ENCODE measurements around the gene ABTB2. TPM values are rescaled to one million over a fixed set of nuclear protein-coding genes. Genes with fewer than 3 reads are reported as not detected.

Gene ABTB2
- total and polyA plus RNA-seq, 9 of the 15 experiments (the other 6 are each of a cell fraction or from before 2014, with no cell fraction given), result 0.03 to 0.18 (median 0.12) TPM; not detected in 2

DNA sequence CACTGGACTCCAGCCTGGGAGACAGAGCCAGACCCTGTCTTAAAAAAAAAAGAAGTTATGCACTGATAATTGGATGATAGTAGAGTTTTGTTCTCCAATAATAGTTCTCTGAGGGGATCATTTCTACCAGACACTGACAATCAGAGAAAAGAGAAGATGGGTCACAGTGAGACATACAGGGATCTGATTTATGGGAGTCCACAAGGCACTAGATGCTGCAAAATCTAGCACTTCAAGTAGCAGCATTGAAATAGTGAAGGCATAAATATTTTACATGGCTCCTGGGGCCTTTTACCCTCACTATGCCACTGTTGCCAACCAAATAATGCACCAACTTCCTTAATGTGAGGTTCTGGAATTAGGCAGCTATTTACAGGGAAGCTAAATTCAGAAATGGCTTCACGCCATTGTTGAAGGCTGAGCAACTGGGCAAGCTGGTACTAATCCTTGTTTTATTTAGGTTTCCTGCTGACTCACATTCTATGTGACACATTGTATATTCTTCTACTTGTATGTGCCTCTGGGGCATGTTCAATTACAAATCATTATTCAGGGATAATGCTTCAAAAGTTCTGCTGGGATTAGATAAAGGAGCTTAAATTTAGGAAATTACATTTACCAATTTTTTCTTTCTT, 38.2 kb upstream of the ABTB2 start:
- TF ChIP-seq NCOA4 (IDR thresholded peaks at IDR 0.05; ENCODE audit: partially characterized antibody) (no peak), ZBTB17 (CRISPR knock-in tag; IDR thresholded peaks at IDR 0.05) (no peak), GTF2A2 (tag; IDR thresholded peaks at IDR 0.05) (no peak), GTF2E2 (tag; IDR thresholded peaks at IDR 0.05) (no peak), PYGO2 (tag; IDR thresholded peaks at IDR 0.05) (no peak)
- ATAC-seq (no peak), FAIRE-seq (no peak), DNase-seq (ENCODE audit: extremely low read depth in 1 of 4, low spot score in 3 of 4) (no peak)
- intact Hi-C loops (cut with micrococcal nuclease), result no loop called here
- 0 out of 2 replicates have a peak overlapping the region, but pooled peaks have one; percentile 16 for H2AFZ ChIP-seq (ENCODE audit: low read depth, low read length)
- BruUV-seq (replicated peaks), result no TSS peak
- no peaks in the 10 kb centered on the region for H4K20me1 ChIP-seq (replicated peaks; ENCODE audit: control insufficient read depth, insufficient read depth, low read length)
- H3K4me1 ChIP-seq (replicated peaks in 1 of 2; ENCODE audit: control insufficient read depth in 2 of 2, insufficient read depth in 2 of 2, low read length in 2 of 2), result no peaks in the 10 kb centered on the region
- CTCF ChIA-PET (ENCODE audit: low intra/inter-chr PET ratio), result no interaction called here
- 79% methylated on average over 1 of the region's 1 CpG for WGBS (ENCODE audit: insufficient coverage, low coverage, missing lambda C conversion rate)
- no peaks in the 10 kb centered on the region for H3K9me1 ChIP-seq (ENCODE audit: control insufficient read depth, insufficient read depth, low read length)
- H3K79me2 ChIP-seq (ENCODE audit: control insufficient read depth, insufficient read depth, low read length), result no peaks in the 10 kb centered on the region
- H3K4me2 ChIP-seq (ENCODE audit: insufficient read depth, low read length), result no peak overlapping the region
- in situ Hi-C loops (cut with MboI), result no loop called here
- no peaks in the 10 kb centered on the region for H3K27me3 ChIP-seq (ENCODE audit: control insufficient read depth in 2 of 2, insufficient read depth in 2 of 2, low read length in 2 of 2)
- no peak overlapping the region for H3K4me3 ChIP-seq
- POLR2A ChIA-PET, result interaction anchor here (0.5 to 0.6 kb wide), 2 partner anchors 84 to 351 kb away, joined by 3 read pairs; no protein-coding TSS in a partner anchor
- H3K9me3 ChIP-seq (replicated peaks; ENCODE audit: control insufficient read depth, insufficient read depth, low read depth, low read length), result no peaks in the 10 kb centered on the region
- no peak overlapping the region for H3K27ac ChIP-seq (ENCODE audit: extremely low read depth, low read depth, low read length)
- no peaks in the 10 kb centered on the region for H3K36me3 ChIP-seq (ENCODE audit: control insufficient read depth, insufficient read depth, low read length)
- no peak overlapping the region for H3K9ac ChIP-seq (ENCODE audit: insufficient read depth in 1 of 2, low read depth in 2 of 2, low read length in 2 of 2)

DNA sequence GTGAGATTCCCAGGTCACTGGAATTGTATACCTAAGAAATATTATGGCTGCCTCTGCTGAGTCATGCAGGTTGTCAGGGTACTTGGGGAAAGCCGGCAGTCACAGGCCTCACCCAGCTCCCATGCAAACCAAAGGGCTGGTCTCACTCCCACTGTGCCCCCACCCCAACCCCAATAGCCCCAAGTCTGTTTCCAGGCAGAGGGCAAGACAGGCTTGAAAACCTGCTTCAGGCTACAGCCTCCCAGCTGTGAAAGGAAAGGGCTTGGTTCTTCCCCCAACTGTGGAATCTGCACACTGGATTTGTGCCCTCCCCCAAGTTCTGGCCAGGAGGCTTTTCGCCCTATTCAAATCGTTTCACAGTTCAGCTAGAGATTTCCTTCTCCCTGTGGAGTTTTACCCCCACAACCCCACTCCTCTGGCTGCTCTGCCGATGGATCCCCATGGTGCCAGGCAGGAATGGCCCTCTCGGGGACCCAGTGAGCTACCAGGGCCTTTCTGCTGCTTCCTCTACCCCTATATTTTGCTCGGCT, 37.0 kb upstream of the ABTB2 start:
- ATAC-seq (no peak), DNase-seq (ENCODE audit: extremely low read depth in 1 of 4, low spot score in 3 of 4) (no peak), FAIRE-seq (no peak)
- H4K20me1 ChIP-seq (replicated peaks; ENCODE audit: control insufficient read depth, insufficient read depth, low read length), result no peaks in the 10 kb centered on the region
- in situ Hi-C loops (cut with MboI), result no loop called here
- CTCF ChIA-PET (ENCODE audit: low intra/inter-chr PET ratio), result no interaction called here
- H3K4me2 ChIP-seq (ENCODE audit: insufficient read depth, low read length), result no peak overlapping the region
- intact Hi-C loops (cut with micrococcal nuclease), result no loop called here
- no peaks in the 10 kb centered on the region for H3K9me3 ChIP-seq (replicated peaks; ENCODE audit: control insufficient read depth, insufficient read depth, low read depth, low read length)
- H3K9ac ChIP-seq (ENCODE audit: insufficient read depth in 1 of 2, low read depth in 2 of 2, low read length in 2 of 2), result no peak overlapping the region
- WGBS (ENCODE audit: insufficient coverage, low coverage, missing lambda C conversion rate), result 55% methylated on average over 5 of the region's 6 CpGs
- no TSS peak for BruUV-seq (replicated peaks)
- no peak overlapping the region for H3K27ac ChIP-seq (ENCODE audit: extremely low read depth, low read depth, low read length)
- 0 out of 2 replicates have a peak, but pooled peaks have one; percentile 24 for TF ChIP-seq NFE2L1 (tag; IDR thresholded peaks at IDR 0.05; ENCODE audit: borderline replicate concordance, low read depth)
- TF ChIP-seq CBX3 (IDR thresholded peaks at IDR 0.05; ENCODE audit: borderline replicate concordance in 1 of 2, low read length in 2 of 2), result no peak
- TF ChIP-seq PPARD (CRISPR knock-in tag; IDR thresholded peaks at IDR 0.05), result no peak
- TF ChIP-seq NFE2 (IDR thresholded peaks at IDR 0.05; ENCODE audit: low read depth), result 0 out of 2 replicates have a peak, but pooled peaks have one; percentile 23
- TF ChIP-seq PRMT5 (CRISPR knock-in tag; IDR thresholded peaks at IDR 0.05), result no peak
- TF ChIP-seq, protein P1, sequence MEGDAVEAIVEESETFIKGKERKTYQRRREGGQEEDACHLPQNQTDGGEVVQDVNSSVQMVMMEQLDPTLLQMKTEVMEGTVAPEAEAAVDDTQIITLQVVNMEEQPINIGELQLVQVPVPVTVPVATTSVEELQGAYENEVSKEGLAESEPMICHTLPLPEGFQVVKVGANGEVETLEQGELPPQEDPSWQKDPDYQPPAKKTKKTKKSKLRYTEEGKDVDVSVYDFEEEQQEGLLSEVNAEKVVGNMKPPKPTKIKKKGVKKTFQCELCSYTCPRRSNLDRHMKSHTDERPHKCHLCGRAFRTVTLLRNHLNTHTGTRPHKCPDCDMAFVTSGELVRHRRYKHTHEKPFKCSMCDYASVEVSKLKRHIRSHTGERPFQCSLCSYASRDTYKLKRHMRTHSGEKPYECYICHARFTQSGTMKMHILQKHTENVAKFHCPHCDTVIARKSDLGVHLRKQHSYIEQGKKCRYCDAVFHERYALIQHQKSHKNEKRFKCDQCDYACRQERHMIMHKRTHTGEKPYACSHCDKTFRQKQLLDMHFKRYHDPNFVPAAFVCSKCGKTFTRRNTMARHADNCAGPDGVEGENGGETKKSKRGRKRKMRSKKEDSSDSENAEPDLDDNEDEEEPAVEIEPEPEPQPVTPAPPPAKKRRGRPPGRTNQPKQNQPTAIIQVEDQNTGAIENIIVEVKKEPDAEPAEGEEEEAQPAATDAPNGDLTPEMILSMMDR (IDR thresholded peaks at IDR 0.05 in 2 of 3, conservative IDR thresholded peaks at IDR 0.05 in 1 of 3; ENCODE audit: insufficient read depth in 2 of 3, low read depth in 1 of 3, low read length in 3 of 3), result no peak
- TF ChIP-seq MAFG (tag; conservative IDR thresholded peaks at IDR 0.05), result 0 out of 2 replicates have a peak, but pooled peaks have one; percentile 9
- 0 out of 2 replicates have a peak overlapping the region, but pooled peaks have one; percentile 51 for H2AFZ ChIP-seq (ENCODE audit: low read depth, low read length)
- H3K27me3 ChIP-seq (ENCODE audit: control insufficient read depth in 2 of 2, insufficient read depth in 2 of 2, low read length in 2 of 2), result no peaks in the 10 kb centered on the region
- H3K4me3 ChIP-seq, result no peak overlapping the region
- H3K79me2 ChIP-seq (ENCODE audit: control insufficient read depth, insufficient read depth, low read length), result no peaks in the 10 kb centered on the region
- no peaks in the 10 kb centered on the region for H3K9me1 ChIP-seq (ENCODE audit: control insufficient read depth, insufficient read depth, low read length)
- H3K4me1 ChIP-seq (replicated peaks in 1 of 2; ENCODE audit: control insufficient read depth in 2 of 2, insufficient read depth in 2 of 2, low read length in 2 of 2), result no peaks in the 10 kb centered on the region
- POLR2A ChIA-PET, result interaction anchor here (0.7 kb wide), 1 partner anchor 20 kb away, joined by 3 read pairs; no protein-coding TSS in a partner anchor
- no peaks in the 10 kb centered on the region for H3K36me3 ChIP-seq (ENCODE audit: control insufficient read depth, insufficient read depth, low read length)

Data from K562 (cell line).